ENCODE results near the gene PIGU. TPM values are rescaled to one million over a fixed set of nuclear protein-coding genes. Genes with fewer than 3 reads are reported as not detected.

Gene PIGU
- polyA plus RNA-seq, 3 donors, result 5.8 to 11.3 (median 10.9) TPM

DNA sequence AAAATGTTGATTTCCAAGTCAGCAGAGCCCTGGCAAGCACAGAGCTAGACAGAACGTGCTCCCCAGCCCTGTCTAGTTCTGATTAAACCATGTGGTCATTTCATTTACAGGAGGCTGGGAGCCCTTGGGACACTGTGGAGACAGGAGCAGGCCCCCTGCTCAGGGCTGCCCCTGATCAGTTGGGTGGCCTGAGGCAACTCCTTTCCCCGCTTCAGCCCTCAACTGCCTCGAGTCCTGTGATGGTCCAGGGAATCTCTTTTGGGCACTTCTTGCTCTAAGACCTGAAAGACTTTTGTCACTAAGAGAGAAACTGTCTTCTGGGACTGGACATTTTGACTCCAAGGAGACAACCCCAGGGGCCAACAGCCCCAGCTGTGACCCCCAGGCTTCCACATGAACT is 147.2 kb downstream of the PIGU start:
- H3K4me1 Mint-ChIP-seq, result peaks cover 2% of the 10 kb centered on the region
- H3K27me3 Mint-ChIP-seq (ENCODE audit: low read depth in 3 of 3), result peaks cover 0 to 2% (median 0%) of the 10 kb centered on the region in 3 donors
- H3K4me3 Mint-ChIP-seq, result no peak overlapping the region
- DNase-seq, result no peak
- Histone ChIP-seq H4K20me1 (ENCODE audit: insufficient read depth, low read length) (peaks cover 76% of the 10 kb centered on the region), H3K4me3 (replicated peaks in 1 of 3; ENCODE audit: low read depth in 2 of 3, low read length in 3 of 3) (no peak overlapping the region), H3K9me3 (replicated peaks in 1 of 2; ENCODE audit: control insufficient read depth in 1 of 2, insufficient read depth in 1 of 2, low read length in 2 of 2) (no peaks in the 10 kb centered on the region), H3K4me1 (ENCODE audit: control insufficient read depth in 1 of 2, insufficient read depth in 2 of 2, low read length in 2 of 2) (no peaks in the 10 kb centered on the region), H3K27ac (ENCODE audit: low read depth in 1 of 2, low read length in 2 of 2) (no peak overlapping the region), H3K9ac (ENCODE audit: insufficient read depth, low read length, poor library complexity, severe bottlenecking) (no peak overlapping the region), H3K4me2 (replicated peaks; ENCODE audit: extremely low read depth, low read length, poor library complexity, severe bottlenecking) (no peak overlapping the region), H3K79me2 (ENCODE audit: insufficient read depth, low read length) (peaks cover 21% of the 10 kb centered on the region), H3K36me3 (replicated peaks in 1 of 2; ENCODE audit: control insufficient read depth in 1 of 2, insufficient read depth in 2 of 2, low read length in 2 of 2) (peaks cover 75 to 96% of the 10 kb centered on the region in 2 donors), H3K27me3 (ENCODE audit: control insufficient read depth in 2 of 2, insufficient read depth in 2 of 2, low read length in 2 of 2) (no peaks in the 10 kb centered on the region), H2AFZ (ENCODE audit: insufficient read depth, low read depth, low read length, poor library complexity, severe bottlenecking) (no peak overlapping the region)
- H3K27ac Mint-ChIP-seq, result peak overlapping the region in 1 of 7 donors; percentile 15
- 90% methylated on average over 3 of the region's 3 CpGs for WGBS (ENCODE audit: insufficient coverage)
- no peaks in the 10 kb centered on the region for H3K9me3 Mint-ChIP-seq
- intact Hi-C loops (cut with micrococcal nuclease), result no loop called here
- peaks cover 71 to 89% of the 10 kb centered on the region in 2 donors for H3K36me3 Mint-ChIP-seq
- no peak for TF ChIP-seq CTCF (IDR thresholded peaks at IDR 0.05)

GRCh38 chr20:34528921-34529297 is 148.0 kb downstream of the PIGU start:
- Mint-ChIP-seq H3K27ac (no peak overlapping the region), H3K4me3 (no peak overlapping the region), H3K36me3 (peaks cover 68 to 87% of the 10 kb centered on the region in 2 donors), H3K4me1 (peaks cover 2% of the 10 kb centered on the region), H3K27me3 (ENCODE audit: low read depth in 3 of 3) (peaks cover 0 to 2% (median 0%) of the 10 kb centered on the region in 3 donors), H3K9me3 (no peaks in the 10 kb centered on the region)
- no peak overlapping the region for H3K4me2 ChIP-seq (replicated peaks; ENCODE audit: extremely low read depth, low read length, poor library complexity, severe bottlenecking)
- no peaks in the 10 kb centered on the region for H3K4me1 ChIP-seq (ENCODE audit: control insufficient read depth in 1 of 2, insufficient read depth in 2 of 2, low read length in 2 of 2)
- peaks cover 29% of the 10 kb centered on the region for H3K79me2 ChIP-seq (ENCODE audit: insufficient read depth, low read length)
- H3K27ac ChIP-seq (ENCODE audit: low read depth in 1 of 2, low read length in 2 of 2), result no peak overlapping the region
- H3K36me3 ChIP-seq (replicated peaks in 1 of 2; ENCODE audit: control insufficient read depth in 1 of 2, insufficient read depth in 2 of 2, low read length in 2 of 2), result peaks cover 67 to 96% of the 10 kb centered on the region in 2 donors
- no peak overlapping the region for H3K4me3 ChIP-seq (replicated peaks in 1 of 3; ENCODE audit: low read depth in 2 of 3, low read length in 3 of 3)
- H3K9me3 ChIP-seq (replicated peaks in 1 of 2; ENCODE audit: control insufficient read depth in 1 of 2, insufficient read depth in 1 of 2, low read length in 2 of 2), result no peaks in the 10 kb centered on the region
- H4K20me1 ChIP-seq (ENCODE audit: insufficient read depth, low read length), result peaks cover 78% of the 10 kb centered on the region
- TF ChIP-seq CTCF (IDR thresholded peaks at IDR 0.05), result no peak
- H3K9ac ChIP-seq (ENCODE audit: insufficient read depth, low read length, poor library complexity, severe bottlenecking), result no peak overlapping the region
- 93% methylated on average over 5 of the region's 5 CpGs for WGBS (ENCODE audit: insufficient coverage)
- no peak for DNase-seq
- no peak overlapping the region for H2AFZ ChIP-seq (ENCODE audit: insufficient read depth, low read depth, low read length, poor library complexity, severe bottlenecking)
- no peaks in the 10 kb centered on the region for H3K27me3 ChIP-seq (ENCODE audit: control insufficient read depth in 2 of 2, insufficient read depth in 2 of 2, low read length in 2 of 2)
- intact Hi-C loops (cut with micrococcal nuclease), result no loop called here
